ENCODE results near the gene EARS2.

The EARS2 gene

DNA sequence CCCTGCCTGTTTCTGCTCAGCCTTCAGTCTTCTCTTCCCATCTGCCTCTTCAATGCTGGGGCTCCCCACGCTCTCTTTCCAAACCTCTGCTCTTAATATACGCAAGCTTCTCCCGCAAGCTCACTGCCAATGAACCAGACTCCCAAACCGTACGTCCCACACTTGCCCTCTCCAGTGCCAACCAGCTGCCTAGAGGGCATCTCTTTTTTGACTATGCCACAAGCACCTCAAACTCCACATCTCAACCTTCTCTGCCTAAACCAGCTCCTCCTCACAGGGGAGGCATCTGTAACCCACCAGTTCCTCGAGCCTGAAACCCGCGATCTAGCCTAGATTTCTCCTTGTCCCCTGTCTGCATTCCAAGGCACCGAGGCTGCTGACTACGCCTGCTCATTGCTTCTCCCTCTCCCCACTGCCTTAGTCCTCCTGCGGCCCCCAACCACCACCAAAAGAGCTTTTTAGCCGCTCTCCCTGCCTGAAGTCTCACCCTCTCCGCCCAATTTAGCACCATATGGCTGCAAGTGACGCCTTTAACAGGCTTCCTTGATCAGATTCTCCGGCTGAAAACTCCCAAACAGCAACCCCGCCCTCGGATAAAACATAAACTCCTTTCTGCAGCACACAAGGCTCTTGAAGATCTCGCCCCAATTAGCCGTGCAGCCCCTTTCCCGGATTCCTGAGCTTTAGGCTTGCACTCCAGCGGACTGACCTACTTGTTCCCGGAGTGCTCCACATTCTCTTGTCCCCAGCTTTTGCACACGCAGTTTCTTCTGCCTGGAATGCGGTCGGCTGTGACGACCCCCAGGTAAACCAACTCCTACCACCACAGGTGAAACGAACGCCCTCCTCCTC, 48.3 kb downstream of the EARS2 start:
- no peak for DNase-seq (ENCODE audit: low read depth in 1 of 2, low spot score in 1 of 2)

DNA sequence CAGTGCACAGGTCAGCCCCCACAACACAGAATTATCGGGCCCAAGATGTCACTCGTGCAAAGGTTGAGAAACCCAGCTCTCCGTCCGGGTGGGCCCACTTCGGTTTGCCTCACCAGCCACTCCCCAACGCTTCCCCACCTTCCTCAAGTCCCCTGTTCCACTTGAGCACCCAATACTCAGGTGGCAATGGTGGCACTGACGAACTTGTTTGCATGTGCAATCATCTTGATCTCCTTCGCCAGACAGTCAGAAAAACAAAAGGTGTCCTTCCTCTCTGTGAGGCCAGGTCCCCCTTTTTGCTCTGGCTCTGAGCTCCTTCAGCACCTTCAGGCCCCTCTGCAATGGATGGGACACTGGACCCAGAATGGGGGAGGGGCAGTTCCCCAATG, 50.5 kb downstream of the EARS2 start:
- DNase-seq (ENCODE audit: low read depth in 1 of 2, low spot score in 1 of 2) = no peak

DNA sequence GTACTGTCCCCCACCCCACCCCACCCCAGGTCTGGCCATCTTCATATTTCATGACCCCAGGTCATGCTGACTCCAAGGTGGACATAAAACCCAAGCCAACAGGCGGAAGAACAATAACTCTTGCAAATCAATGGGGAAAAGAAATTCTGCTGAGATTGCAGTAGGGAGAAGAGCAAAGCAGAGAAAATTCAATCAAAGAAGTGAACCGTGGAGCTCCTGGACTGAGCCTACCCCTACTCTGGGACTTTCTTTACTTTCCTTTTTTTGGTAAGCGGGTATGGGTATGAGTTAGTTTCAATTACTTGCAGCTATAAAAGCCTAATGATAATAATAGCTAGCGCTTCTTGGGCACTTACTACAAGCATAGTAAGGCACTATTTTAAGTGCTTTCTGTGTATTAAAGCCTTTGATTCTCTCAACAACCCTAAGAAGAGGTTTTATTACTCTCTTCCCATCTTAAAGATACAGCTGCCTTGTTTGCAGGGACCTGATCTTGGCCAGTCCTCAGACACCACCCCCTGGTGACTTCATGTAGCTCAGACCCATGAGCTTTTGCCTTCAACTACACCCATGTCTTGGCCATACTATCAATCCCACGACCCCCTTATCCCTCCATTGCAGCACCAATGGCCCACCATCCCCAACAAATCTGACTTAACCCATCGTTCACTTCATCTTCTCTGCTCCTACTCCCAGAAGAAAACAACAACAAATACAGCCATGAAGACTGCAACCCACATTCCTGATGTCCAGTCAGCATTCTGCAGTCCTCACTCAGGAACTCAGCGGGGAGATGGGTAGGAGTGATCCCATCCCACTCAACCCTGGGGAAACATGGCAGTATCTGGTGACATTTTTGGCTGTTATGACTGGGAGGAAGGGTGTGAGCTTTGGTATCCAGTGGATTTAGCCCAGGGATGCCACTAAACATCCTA, 51.2 kb downstream of the EARS2 start:
- DNase-seq (ENCODE audit: low read depth in 1 of 2, low spot score in 1 of 2) = no peak

DNA sequence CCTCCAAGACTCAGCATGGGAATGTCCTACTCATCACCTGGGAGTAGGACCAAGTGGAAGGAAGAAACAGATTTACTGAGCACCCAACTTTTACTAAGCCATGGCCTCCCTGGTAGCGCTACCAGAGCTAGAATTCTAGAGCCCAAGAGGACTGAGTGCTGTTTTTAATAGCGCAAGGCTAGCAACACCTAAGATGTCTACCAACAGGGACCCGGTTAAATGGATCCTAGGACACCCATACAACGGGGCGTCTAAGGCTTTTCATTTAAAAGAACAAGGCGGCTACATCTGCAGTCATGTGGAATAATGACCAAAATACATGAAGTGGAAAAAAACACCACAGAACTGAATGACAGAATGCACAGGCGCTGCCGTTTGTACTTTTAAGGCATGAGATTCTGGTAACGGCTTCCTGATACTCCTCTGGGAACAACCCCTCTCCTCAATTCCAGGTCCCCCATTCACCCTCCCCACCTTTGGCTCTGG, 51.9 kb downstream of the EARS2 start:
- DNase-seq (ENCODE audit: low read depth in 1 of 2, low spot score in 1 of 2) = no peak

DNA sequence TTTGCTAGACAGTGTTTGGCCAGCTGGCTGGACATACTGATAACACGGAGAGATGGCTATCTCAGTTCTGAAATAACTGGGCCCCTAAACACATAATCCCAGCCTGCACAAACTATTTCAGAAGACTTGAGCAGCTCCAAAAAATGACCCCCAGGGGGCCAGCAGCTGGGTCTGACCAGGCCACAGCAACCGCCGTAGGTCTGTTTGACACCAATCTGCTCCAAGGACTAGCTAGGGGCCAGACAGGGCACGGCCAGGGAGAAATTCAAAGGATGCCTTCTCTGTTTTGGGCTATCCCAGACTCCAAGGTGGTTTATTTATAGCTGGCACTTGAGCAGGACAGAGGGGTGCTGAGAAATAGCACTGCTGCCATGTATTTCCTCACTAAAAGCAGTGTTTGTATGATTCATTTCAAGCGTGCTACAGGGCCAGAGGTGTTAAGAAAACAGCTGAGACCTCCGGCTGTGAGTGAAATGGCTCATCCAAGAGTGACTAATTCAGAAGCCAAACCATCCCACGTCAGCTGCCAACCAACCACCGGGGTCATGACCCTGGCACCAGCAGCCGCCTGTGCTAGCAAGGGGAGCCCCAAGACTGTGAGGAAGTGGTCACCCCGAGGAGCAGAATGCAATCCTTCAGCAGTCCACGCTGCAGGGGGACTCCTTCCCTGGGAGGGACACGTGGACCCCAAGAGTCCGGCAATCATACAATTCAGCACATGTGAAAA, 52.5 kb downstream of the EARS2 start:
- peak; percentile 11 to 47 for DNase-seq (ENCODE audit: low read depth in 1 of 2, low spot score in 1 of 2)

DNA sequence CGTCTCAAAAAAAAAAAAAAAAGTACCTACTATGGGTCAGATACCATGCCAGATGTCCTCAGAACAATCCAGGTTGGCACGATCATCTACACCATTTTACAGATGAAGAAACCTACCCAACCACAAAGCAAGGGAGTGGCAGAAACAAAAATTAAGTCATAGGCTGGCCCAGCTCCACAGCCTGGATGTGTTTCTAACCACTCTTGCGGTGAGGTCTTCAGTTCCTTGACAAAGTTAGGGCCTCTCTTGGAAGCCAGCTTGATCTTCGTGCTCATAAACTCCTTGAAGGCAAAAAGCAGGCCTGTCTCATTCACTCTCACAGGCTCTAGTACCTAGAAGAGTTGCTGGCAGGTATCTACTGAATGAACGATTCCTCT, 53.1 kb downstream of the EARS2 start:
- DNase-seq (ENCODE audit: low read depth in 1 of 2, low spot score in 1 of 2) = no peak

DNA sequence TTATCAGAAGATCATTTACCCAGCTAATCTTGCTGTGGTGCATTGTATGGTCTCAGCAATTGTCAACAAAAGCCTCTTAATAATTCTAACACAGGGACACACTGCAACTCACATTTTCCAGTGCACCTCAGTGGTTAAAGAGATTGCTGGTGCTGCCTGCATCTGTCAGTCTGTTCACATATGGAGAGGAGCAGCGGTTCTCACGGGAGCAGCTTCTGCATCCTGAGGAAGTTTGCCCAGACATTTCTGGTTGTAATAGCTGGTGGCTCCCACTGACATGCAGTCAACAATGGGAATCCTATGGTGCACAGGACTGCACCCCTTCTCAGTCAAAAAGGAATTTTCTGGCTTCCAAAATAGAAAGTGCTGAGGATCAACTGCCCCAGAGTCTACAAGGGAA, 54.7 kb downstream of the EARS2 start:
- DNase-seq (ENCODE audit: low read depth in 1 of 2, low spot score in 1 of 2) = no peak

DNA sequence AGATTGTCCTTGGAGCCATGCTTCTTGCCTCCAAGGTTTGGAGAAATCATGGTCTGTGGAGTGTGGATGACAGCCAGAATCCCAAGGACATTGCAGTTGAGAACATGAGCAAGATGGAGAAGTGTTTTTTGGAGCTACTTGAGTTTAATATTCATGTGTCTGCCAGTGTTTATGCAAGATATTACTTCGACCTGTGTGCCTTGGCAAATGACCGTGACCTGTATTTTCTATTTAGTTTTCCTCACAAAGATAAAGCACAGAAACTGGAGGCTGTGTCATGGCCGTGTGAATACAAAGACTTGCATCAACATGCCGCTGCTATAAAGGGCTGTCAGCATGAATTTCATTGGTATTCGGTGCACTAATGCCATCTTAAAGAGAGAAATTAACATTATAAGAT, 55.9 kb downstream of the EARS2 start:
- no peak for DNase-seq (ENCODE audit: low read depth in 1 of 2, low spot score in 1 of 2)

DNA sequence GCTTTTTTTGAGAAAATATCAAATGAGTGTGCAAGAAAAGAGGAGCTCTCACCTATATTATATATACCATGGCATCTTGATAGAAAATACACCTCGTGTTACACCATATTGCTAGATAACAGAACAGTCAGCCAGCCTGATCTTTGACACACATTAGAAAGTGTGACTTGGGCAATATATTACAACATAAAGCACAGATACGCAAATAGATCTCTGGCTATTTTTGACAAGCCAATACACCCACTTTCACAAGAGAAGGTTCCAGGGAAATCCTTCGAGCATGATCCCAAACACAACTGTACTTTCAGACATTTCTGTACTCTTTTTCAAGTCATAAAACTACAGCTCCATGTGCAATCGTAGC, 56.3 kb downstream of the EARS2 start:
- no peak for DNase-seq (ENCODE audit: low read depth in 1 of 2, low spot score in 1 of 2)

DNA sequence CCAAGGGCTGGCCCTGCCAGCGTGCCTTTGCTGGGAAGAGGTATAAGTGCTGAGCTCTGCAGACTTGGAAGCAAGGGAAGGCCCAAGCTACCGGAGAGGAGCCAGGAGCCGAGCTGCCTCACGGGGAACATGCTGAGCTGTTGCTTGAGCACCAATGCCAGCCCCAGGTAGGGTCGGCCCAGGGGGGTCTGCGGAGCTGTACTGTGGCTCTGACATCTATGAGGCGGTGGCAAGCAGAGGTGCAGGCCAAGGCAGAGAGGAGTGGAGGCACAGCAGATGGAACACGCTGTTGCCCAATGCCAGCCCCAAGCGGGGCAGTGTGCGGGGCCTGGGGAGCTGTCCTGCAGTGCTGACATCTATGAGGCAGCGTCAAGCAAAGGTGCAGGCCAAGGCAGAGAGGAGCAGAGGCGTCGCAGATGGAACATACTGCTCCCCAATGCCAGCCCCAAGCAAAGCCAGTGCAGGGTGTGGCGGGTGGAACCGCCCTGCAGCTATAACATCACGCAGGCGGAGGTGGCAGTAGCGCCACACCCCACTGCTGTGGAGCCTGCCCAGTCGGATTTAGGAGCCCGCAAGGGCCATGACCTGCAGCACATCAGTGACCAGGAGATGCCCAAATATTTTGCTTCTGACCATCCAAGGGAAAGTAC, 56.8 kb downstream of the EARS2 start:
- no peak for DNase-seq (ENCODE audit: low read depth in 1 of 2, low spot score in 1 of 2)

DNA sequence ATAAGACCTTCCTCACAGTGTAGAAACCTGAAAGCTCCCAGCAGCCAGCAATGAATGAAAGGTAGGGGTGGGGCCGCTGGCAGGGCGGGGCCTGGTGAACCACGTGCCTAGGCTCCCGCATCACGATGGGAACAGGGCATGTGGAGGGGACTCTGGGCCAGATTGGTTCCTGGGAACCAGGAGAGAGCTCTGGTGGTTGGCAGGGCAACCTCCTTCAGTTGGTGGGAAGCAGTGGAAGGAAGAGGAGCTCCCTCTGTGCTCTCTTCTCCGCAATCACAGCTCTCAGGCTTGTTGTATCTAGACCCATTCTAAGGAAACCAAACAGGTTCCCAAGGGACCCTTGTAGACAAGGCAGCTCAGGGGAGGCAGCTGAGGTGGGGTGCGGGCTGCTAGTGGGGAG, 57.3 kb downstream of the EARS2 start:
- no peak for DNase-seq (ENCODE audit: low read depth in 1 of 2, low spot score in 1 of 2)

DNA sequence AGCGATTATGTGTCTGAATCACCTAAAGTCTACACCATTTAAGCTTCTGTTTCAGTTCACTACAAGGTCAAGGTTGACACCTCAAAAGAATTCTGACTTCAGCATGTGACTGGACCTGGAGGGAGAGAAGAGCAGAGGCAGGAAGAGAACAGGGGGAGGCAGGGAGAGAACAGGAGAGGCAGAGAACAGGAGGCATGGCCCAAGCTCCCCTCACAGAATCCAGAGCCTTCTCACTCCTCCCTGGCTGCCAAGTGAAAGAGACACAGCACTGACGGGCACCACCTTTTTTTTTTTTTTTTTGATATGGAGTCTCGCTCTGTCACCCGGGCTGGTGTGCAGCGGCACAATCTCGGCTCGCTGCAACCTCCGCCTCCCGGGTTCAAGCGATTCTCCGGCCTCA, 58.3 kb downstream of the EARS2 start:
- no peak for DNase-seq (ENCODE audit: low read depth in 1 of 2, low spot score in 1 of 2)

DNA sequence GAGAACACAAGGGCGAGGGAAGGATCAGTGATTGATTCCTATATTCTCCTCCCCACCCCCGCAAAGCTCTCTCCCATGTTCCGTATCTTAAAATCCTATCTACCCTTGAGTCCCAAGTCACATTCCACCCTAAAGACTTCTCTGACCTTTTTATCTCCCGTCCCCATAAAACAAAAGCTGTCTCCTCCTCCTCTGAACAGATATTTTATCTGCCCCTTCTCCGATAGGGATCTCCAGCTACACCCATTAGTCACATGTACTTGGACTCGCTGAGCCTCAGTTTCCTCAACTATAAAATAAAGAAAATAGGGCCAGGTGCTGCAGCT, 59.6 kb downstream of the EARS2 start:
- DNase-seq (ENCODE audit: low read depth in 1 of 2, low spot score in 1 of 2) = no peak

DNA sequence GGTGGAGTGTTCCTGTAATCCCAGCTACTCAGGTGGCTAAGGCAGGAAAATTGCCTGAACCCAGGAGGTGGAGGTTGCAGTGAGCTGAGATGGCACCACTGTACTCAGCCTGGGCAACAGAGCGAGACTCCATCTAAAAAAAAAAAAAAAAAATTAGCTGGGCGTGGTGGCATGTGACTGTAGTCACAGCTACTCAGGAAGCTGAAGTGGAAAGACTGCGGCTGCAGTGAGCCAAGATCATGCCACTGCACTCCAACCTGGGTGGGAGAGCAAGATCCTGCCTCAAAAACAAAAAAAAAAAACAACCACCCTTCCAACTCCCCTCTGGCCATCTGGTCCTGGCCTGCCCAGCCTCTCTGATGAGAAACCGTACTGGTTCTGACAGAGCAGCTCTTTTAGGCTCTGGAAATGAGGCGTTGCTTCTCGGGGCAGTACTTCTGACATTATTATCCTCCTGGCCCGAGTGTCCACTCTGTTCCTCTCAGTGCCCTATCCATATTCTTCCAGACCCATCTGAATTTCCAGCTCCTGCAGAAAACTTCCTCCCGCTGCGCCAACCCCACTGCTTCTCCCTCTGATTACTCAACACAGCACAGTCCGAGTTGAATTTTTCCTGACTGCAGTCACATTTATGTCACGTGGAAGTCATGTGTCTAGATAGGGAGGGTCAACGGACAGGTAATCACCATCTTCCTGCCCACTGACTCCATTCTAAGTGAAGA, 60.2 kb downstream of the EARS2 start:
- no peak for DNase-seq (ENCODE audit: low read depth in 1 of 2, low spot score in 1 of 2)

DNA sequence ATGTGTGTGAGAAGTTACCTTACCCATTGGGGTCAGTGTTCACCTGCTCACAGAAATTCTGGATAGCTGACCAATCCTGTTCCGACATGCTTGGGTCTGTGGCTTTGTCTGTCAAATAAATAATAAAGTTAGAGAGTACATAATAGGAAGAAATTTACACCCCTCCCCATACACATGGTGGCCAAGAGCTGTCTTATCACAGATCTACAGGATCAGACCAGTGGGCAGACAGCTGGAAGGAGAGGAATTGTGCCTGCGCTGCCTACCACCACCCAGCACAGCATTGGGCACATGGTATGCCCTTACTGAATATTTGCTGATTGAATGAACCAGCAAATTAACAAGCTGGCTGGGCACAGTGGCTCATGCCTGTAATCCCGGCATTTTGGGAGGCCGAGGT, 61.5 kb downstream of the EARS2 start:
- DNase-seq (ENCODE audit: low read depth in 1 of 2, low spot score in 1 of 2) = no peak

DNA sequence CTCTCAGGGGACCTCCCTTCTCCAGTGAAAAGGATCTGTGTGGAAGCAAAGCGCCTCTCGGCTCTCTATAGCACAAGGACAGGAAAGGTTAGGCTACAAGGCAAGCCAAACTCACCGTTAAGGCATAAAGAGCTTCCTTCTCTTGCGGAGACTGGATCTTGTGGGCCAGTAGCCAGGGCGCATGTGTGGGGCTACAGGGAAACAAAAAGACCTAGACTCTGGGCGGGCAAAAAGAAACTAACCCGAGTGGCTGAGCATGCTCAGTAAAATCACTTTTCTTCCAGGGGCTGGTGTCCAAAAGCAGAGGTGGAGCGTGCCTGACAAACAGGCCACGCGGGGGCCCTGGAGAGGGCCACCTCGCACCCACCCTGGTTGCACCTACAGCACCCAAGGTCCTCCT, 63.0 kb downstream of the EARS2 start:
- DNase-seq (ENCODE audit: low read depth in 1 of 2, low spot score in 1 of 2) = no peak

DNA sequence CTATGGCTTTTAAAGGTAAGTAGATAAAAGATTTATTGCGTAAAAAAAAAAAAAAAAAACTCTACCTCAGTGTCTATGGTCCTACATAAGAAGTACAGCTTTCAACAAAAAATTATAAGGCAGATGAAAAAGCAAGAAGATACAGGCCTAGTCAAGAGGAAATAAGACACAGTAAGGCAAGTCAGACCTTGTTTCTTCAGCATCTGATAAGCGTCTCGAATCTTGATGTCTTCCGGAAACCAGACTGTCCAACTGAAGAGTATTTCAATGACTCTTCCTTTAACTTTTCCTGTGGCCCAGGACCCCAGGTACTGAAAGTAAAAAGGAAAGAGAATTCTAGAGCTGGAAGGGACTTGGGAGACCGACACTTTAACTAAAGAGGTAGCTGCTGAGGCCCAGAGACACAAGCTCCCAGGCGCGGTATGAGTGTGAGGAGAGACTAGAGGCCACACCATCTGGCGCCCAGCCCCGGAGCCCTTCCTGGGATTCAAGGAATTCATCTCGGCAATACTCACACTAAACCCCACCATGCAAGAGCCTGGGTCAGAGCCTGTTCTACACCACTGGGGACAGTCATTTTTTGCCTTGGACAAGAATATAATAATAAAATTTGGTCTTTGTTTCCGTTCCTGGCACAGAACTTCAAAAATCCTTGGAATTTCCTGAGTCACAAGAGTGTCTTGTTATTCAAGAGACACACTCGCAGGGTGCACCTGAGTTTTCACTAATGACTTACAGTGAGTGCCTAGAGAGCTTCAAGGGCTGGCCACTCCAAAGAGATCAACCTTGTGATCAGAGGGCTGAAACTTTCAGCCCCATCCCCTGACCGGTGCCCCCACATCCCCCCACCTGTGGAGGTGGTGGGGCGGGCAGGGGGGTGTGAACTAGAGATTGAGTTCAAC, 65.4 kb downstream of the EARS2 start:
- no peak for DNase-seq (ENCODE audit: low read depth in 1 of 2, low spot score in 1 of 2)

DNA sequence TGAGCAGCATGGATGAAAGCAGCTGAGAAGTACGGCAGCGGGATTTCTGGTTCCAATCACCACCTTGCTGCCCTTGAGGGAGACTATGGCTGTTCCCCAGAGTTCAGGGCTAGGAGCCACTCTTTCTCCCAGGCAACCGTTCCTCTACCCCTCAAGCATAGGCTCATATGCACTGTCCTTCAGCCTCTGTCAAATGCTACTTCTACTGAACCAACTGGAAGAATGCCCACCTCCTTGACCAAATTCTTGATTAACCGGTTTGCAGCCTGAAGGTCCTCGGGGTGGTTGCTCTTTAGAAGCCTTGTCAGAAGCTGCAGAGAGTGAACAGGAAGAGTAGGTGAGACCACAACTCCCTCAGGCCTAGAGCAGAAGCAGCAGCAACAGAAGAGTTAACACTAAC, 70.7 kb downstream of the EARS2 start:
- no peak for DNase-seq (ENCODE audit: low read depth in 1 of 2, low spot score in 1 of 2)

DNA sequence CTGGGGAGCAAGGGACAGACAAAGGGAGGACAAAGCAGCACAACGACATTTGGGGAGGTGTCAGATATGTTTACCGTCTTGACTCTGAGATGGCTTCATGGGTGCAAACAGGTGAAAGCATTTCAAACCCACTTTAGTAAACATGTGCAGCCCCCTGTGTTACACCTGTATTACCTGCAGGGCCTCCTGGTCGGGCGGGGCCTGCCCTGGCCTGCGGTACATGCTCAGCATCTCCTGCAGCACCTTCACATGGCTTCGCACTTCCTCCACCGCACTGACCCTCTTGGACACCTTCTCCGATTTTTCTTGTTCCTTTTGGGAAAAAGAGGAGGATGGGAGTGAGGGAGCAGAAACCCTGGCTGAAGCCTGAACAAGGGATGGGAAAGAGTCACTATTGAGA, 71.3 kb downstream of the EARS2 start:
- no peak for DNase-seq (ENCODE audit: low read depth in 1 of 2, low spot score in 1 of 2)

DNA sequence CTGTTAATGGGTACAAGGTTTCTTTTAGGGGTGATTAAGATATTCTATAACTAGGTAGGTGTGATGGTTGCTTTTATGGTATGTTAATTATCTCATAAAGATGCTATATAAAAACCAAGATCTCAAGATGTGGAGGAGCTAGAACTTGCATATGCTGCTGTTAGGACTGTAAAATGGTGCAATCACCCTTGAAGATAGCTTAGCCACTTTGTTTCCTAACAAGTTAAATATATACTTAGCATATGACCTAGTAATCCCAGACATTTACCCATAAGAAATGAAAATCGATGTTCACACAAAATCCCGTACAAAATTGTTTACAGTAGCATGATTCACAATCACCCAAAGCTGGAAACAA, 71.9 kb downstream of the EARS2 start:
- no peak for DNase-seq (ENCODE audit: low read depth in 1 of 2, low spot score in 1 of 2)
